LNCAP (cell line): Measurements from ENCODE around the gene C19orf53.

Source experiments
- CTCF ChIP-seq: fragments of 450-650 bp; IDR thresholded peaks from 2 replicates; pipeline ENCODE4 v1.5.1; 2017; ENCODE audit warnings: mild to moderate bottlenecking

The C19orf53 gene

GRCh38 chr19:13817615-13818371, 43.5 kb downstream of the C19orf53 start:
- no peak for TF ChIP-seq CTCF

- no peak for TF ChIP-seq CTCF
Measured at GRCh38 chr19:13819238-13819637, 45.0 kb downstream of the C19orf53 start.

GRCh38 chr19:13821292-13821691, 47.0 kb downstream of the C19orf53 start:
- TF ChIP-seq CTCF, result no peak

- TF ChIP-seq CTCF, result no peak
Measured at GRCh38 chr19:13823256-13823655, 49.0 kb downstream of the C19orf53 start.

- TF ChIP-seq CTCF, result no peak
Measured at GRCh38 chr19:13823901-13824300, 49.6 kb downstream of the C19orf53 start.

- no peak for TF ChIP-seq CTCF
Measured at GRCh38 chr19:13824703-13825102, 50.4 kb downstream of the C19orf53 start.

- no peak for TF ChIP-seq CTCF
Measured at GRCh38 chr19:13825489-13826441, 51.5 kb downstream of the C19orf53 start.
